Gastroesophageal sphincter (tissue), 4 donors: ENCODE measurements around the gene MOB3A. TPM values are rescaled to one million over a fixed set of nuclear protein-coding genes. Genes with fewer than 3 reads are reported as not detected.

Experiments
- ATAC-seq: fragments of 150-250 bp; one replicate; pipeline ENCODE4 v1.9.1; 2016; ENCODE audit warnings: mild to moderate bottlenecking, moderate library complexity
- H3K27ac ChIP-seq, 4 donors: fragments of 200-600 bp; sonication (generic) in 3 of 4; 1 replicate in 3 of 4; 2 replicates in 1 of 4; pipeline ENCODE4 v1.5.1; 2016 to 2019
- H3K27me3 ChIP-seq: fragments of 200-600 bp; sonication (generic); one replicate; pipeline ENCODE4 v1.5.1; 2019
- H3K36me3 ChIP-seq, 2 donors: fragments of 200-600 bp; sonication (generic); one replicate each; pipeline ENCODE4 v1.5.1; 2019; ENCODE audit warnings: control low read depth in 1 of 2
- H3K4me1 ChIP-seq, 3 donors: fragments of 200-600 bp; sonication (generic); 1 replicate in 2 of 3; 2 replicates in 1 of 3; pipeline ENCODE4 v1.5.1; 2016 to 2019; ENCODE audit warnings: control low read depth in 2 of 3
- H3K4me3 ChIP-seq, 2 donors: fragments of 200-600 bp; sonication (generic); one replicate each; pipeline ENCODE4 v1.5.1; 2019; ENCODE audit warnings: mild to moderate bottlenecking in 1 of 2, moderate library complexity in 1 of 2
- H3K9me3 ChIP-seq, 3 donors: fragments of 200-600 bp; sonication (generic); one replicate each; pipeline ENCODE4 v1.5.1; 2017 to 2019; ENCODE audit warnings: control low read depth in 2 of 3
- EP300 ChIP-seq: sonication (generic); formaldehyde crosslinking; IDR thresholded peaks from one replicate; pipeline ENCODE4 v1.6.1; 2017; ENCODE audit warnings: antibody characterized with exemption, mild to moderate bottlenecking
- POLR2A ChIP-seq, 2 donors: fragments of 450-650 bp; IDR thresholded peaks; one replicate each; pipeline ENCODE4 v1.6.1; 2017; ENCODE audit warnings: antibody characterized with exemption in 2 of 2, mild to moderate bottlenecking in 2 of 2, moderate library complexity in 1 of 2
- POLR2AphosphoS5 ChIP-seq: sonication (generic); formaldehyde crosslinking; IDR thresholded peaks from one replicate; pipeline ENCODE4 v1.6.1; 2017; ENCODE audit warnings: antibody characterized with exemption
- WGBS, 2 donors: methylation state at CpG; one replicate each; pipeline ENCODE4 v1.1.5; 2018; ENCODE audit warnings: low coverage in 1 of 2; 5-methylcytosine and 5-hydroxymethylcytosine counted together
- total RNA-seq, 4 donors: library from RNA; depleted of rRNA; stranded (reverse); fragments of >200 nt; gene quantifications; one replicate each; pipeline ENCODE4 v1.1.0, GENCODE V29; 2016
- TF ChIP-seq, protein P1 (sequence below), 4 experiments: fragments of 200-600 bp in 2 of 4; fragments of 450-650 bp in 2 of 4; sonication (generic) in 1 of 4; IDR thresholded peaks; one replicate each; pipeline ENCODE4 v1.5.1; 2017 to 2019; ENCODE audit warnings: antibody characterized with exemption in 4 of 4, mild to moderate bottlenecking in 2 of 4, moderate library complexity in 2 of 4

Gene MOB3A
- total RNA-seq, 4 donors from 2014 or later = 29.0 to 69.9 (median 38.6) TPM

DNA sequence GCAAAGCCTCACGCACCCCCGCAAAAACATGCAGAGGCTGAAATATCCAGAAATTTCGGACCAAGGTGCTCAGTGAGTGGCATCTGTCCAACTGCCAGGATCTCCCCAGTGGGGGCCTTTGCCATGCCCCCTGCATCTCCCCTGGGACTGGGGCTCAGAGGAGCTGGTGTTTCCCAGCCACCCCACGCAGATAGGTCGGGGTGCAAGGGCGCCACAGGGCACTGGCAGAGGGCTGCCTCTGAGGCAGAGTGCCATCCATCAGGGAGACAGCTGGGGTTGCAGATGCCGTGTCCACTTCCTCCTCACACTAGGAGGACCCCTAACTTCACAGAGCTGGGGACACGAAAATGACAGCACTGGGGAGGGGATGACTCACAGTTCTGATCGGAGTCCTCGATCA, 26.9 kb upstream of the MOB3A start:
- 100% methylated on average over 1 of the region's 10 CpGs; no CpG with 5 or more reads in 1 of the 2 donors for WGBS, 2 donors
- Histone ChIP-seq H3K27ac (no peak overlapping the region), H3K9me3 (no peaks in the 10 kb centered on the region), H3K4me1 (no peaks in the 10 kb centered on the region), H3K36me3 (peaks cover 0 to 100% of the 10 kb centered on the region in 2 donors), H3K4me3 (no peak overlapping the region), H3K27me3 (no peaks in the 10 kb centered on the region)
- ATAC-seq = no peak
- TF ChIP-seq EP300 (no peak), POLR2AphosphoS5 (no peak), POLR2A (IDR thresholded peaks at IDR 0.05) (no peak)
- TF ChIP-seq, protein P1, sequence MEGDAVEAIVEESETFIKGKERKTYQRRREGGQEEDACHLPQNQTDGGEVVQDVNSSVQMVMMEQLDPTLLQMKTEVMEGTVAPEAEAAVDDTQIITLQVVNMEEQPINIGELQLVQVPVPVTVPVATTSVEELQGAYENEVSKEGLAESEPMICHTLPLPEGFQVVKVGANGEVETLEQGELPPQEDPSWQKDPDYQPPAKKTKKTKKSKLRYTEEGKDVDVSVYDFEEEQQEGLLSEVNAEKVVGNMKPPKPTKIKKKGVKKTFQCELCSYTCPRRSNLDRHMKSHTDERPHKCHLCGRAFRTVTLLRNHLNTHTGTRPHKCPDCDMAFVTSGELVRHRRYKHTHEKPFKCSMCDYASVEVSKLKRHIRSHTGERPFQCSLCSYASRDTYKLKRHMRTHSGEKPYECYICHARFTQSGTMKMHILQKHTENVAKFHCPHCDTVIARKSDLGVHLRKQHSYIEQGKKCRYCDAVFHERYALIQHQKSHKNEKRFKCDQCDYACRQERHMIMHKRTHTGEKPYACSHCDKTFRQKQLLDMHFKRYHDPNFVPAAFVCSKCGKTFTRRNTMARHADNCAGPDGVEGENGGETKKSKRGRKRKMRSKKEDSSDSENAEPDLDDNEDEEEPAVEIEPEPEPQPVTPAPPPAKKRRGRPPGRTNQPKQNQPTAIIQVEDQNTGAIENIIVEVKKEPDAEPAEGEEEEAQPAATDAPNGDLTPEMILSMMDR (IDR thresholded peaks at IDR 0.05) = no peak

DNA sequence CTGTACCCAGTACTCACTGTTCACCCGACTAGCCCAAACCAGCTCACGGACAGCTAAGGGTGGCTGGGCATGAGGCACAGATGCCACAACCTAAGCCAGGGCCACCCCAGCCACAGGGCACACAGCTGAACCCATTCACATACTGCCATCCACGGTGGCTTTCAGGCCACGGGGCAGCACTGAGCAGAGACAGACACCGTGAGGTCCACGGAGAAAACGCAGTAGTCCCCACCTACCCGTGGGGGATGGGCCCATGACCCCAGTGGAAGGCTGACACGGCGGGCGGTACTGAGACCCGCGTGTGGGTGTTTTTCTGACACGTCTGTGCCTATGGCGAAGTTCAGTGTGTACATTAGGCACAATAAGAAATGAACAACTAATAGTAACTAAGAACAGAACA, 26.1 kb upstream of the MOB3A start:
- Histone ChIP-seq H3K36me3 (peaks cover 0 to 100% of the 10 kb centered on the region in 2 donors), H3K4me3 (no peak overlapping the region), H3K27ac (no peak overlapping the region), H3K27me3 (no peaks in the 10 kb centered on the region), H3K9me3 (no peaks in the 10 kb centered on the region), H3K4me1 (no peaks in the 10 kb centered on the region)
- WGBS, 2 donors = 77 to 83% methylated on average over 10 to 13 of the region's 15 CpGs
- ATAC-seq = no peak
- TF ChIP-seq, protein P1 (IDR thresholded peaks at IDR 0.05) = no peak
- TF ChIP-seq POLR2AphosphoS5 (no peak), EP300 (no peak), POLR2A (IDR thresholded peaks at IDR 0.05) (no peak)

DNA sequence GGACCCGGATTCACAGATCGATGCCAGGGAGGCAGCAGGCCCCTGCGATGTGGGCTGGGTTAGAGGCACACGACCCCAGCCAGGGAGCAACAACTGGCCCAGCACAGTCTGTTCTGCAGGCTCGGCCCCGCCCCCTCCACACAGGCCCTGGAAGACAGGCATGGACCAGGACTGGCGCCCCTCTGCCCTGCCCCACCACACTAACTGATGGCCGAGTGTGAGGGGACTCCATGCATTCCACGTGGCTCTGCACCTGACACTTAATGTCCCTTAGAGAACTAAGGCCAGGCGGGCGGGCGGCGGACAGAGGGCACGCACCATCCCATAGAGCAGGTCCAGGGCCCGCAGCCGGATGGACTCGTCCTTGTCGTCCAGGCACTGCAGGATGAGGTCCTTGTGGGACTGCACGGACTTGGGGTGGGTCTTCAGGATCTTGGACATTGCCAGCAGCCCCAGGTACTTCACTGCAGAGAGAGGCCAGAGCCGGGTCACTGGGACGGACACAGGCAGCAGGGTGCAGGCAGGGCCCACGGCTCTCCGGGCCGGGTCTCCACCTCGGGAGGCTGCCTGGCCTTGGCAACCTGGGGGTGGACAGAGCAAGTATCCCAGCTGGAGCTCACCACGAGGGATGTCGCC, 25.4 kb upstream of the MOB3A start:
- WGBS, 2 donors = no CpG with 5 or more reads among the region's 27 CpGs

DNA sequence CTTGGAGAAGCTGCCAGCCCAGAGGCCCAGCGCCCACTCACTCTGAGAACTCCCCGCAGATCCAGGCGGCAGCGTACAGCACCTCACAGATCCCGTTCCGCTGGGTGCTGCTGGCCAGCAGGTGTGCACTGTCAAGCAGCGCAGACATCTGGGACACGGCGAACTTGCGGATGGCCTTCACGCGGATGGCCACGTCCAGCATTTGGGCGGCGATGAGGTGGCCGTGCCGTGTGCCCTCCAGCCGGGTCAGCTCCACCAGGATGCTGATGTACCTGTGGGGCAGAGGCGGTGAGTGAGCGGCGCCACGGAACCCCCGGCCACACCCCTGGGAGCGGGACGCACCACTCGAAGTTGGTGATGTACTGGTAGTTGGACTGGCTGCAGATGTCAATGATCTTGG, 24.7 kb upstream of the MOB3A start:
- Histone ChIP-seq H3K27me3 (no peaks in the 10 kb centered on the region), H3K27ac (no peak overlapping the region), H3K4me1 (no peaks in the 10 kb centered on the region), H3K36me3 (peaks cover 0 to 100% of the 10 kb centered on the region in 2 donors), H3K9me3 (no peaks in the 10 kb centered on the region), H3K4me3 (no peak overlapping the region)
- TF ChIP-seq EP300 = no peak
- no peak for TF ChIP-seq POLR2A (IDR thresholded peaks at IDR 0.05)
- TF ChIP-seq, protein P1 (IDR thresholded peaks at IDR 0.05) = no peak
- TF ChIP-seq POLR2AphosphoS5 = no peak
- WGBS, 2 donors = no CpG with 5 or more reads among the region's 26 CpGs
- no peak for ATAC-seq

More for the DNA sequence above, 25.4 kb upstream of the MOB3A start:
- H3K27ac ChIP-seq = no peak overlapping the region
- no peaks in the 10 kb centered on the region for H3K27me3 ChIP-seq
- TF ChIP-seq POLR2AphosphoS5 (no peak), POLR2A (IDR thresholded peaks at IDR 0.05) (no peak)
- no peak overlapping the region for H3K4me3 ChIP-seq
- no peaks in the 10 kb centered on the region for H3K4me1 ChIP-seq
- H3K9me3 ChIP-seq = no peaks in the 10 kb centered on the region
- peaks cover 0 to 100% of the 10 kb centered on the region in 2 donors for H3K36me3 ChIP-seq
- no peak for ATAC-seq

DNA sequence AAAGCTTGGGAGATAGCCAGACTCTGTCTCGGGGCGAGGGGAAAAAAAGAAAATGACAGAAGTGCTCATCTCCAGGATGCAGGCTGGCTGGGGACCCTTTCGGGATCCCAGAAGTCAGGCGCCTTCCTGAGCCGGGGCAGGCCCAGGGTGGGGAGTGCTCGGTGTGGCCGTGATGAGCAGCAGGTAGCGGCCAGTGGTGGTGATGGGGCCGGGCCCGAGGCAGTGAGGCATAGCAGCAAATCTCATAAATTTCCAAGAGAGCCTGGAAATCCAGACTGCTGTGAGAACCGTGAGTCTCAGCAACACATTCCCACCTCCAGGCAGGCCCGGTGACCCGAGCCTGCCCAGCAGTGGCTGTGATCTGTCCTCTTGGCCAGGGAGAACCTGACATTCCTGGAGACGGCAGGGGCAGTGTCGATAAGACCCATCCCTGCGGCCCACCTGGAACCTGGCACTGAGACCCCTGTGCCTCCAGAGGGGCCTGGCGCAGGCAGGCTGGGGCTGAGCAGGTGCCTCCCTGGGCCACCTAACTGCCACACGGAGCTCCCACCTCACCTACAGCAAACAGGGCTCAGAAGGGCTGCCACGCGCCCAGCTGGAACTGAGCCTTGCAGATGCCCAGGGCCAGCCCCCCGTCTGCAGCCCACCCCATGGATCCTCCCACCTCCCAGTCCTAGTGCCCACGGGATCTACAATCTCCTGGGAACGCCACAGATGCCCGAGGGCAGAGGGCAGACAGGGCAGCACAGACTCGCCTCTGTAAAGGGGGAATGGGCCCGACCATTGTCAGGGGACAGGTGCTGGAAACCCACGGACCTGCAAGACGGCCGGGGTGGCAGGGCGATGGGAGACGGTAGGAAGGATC, 24.0 kb upstream of the MOB3A start:
- Histone ChIP-seq H3K27me3 (no peaks in the 10 kb centered on the region), H3K36me3 (peaks cover 0 to 100% of the 10 kb centered on the region in 2 donors), H3K4me1 (no peaks in the 10 kb centered on the region), H3K4me3 (no peak overlapping the region), H3K27ac (no peak overlapping the region), H3K9me3 (no peaks in the 10 kb centered on the region)
- no peak for ATAC-seq
- WGBS, 2 donors = 80 to 94% methylated on average over 2 to 7 of the region's 31 CpGs
- TF ChIP-seq POLR2A (IDR thresholded peaks at IDR 0.05) (no peak), POLR2AphosphoS5 (no peak), EP300 (no peak)
- TF ChIP-seq, protein P1 (IDR thresholded peaks at IDR 0.05) = no peak
